Measurements from ENCODE around the gene TRAPPC6A. TPM values are rescaled to one million over a fixed set of nuclear protein-coding genes. Genes with fewer than 3 reads are reported as not detected.

Gene TRAPPC6A
- total RNA-seq = 10 to 100 TPM in 3 of 4 donors, not detected in 1; 15.7 to 51.2 (median 29.7) TPM

DNA sequence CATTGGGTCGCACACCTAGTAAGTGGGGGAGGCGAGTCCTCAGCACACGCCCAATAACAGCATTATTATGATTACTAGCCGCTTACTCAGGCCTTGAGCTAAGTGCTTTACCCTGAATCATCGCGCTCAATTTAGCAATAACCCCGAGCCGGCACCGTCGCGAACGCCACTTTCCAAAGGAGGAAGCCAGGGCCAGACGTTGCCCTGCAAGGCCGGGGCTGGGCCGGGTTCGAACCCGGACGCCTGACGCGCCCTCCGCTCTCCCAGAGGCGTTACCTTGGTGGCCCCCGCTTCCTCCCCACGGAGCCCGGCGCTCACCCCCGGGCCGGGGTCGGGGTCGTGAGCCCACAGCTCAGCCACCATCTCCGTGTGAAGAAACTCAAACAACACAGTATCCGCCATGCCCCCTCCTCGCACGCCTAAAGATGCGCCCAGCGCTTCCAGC is at the start of gene TRAPPC6A:
Gene TRAPPC6A (minus strand): TSS at position 421 of the 445 bp plus-strand sequence. CDS start 19 bp downstream, at position 402.
- intact Hi-C loops (cut with DNase I; ENCODE audit: low total_unique reads) (no loop called here), in situ Hi-C loops (cut with MboI; ENCODE audit: low pct_ligation_motif_present in 1 of 4, low pct_unique_long_range_greater_than_20kb in 1 of 4, low sequenced_read_pairs in 3 of 4) (no loop called here)
- TF ChIP-seq POLR2AphosphoS5 (IDR thresholded peaks at IDR 0.05) (peak; percentile 79 to 84 (median 81)), EP300 (IDR thresholded peaks at IDR 0.05; ENCODE audit: low read depth) (no peak), POLR2A (IDR thresholded peaks at IDR 0.05) (peak; percentile 54)
- TF ChIP-seq, protein P1, sequence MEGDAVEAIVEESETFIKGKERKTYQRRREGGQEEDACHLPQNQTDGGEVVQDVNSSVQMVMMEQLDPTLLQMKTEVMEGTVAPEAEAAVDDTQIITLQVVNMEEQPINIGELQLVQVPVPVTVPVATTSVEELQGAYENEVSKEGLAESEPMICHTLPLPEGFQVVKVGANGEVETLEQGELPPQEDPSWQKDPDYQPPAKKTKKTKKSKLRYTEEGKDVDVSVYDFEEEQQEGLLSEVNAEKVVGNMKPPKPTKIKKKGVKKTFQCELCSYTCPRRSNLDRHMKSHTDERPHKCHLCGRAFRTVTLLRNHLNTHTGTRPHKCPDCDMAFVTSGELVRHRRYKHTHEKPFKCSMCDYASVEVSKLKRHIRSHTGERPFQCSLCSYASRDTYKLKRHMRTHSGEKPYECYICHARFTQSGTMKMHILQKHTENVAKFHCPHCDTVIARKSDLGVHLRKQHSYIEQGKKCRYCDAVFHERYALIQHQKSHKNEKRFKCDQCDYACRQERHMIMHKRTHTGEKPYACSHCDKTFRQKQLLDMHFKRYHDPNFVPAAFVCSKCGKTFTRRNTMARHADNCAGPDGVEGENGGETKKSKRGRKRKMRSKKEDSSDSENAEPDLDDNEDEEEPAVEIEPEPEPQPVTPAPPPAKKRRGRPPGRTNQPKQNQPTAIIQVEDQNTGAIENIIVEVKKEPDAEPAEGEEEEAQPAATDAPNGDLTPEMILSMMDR (IDR thresholded peaks at IDR 0.05) = no peak

GRCh38 chr19:45224645-45225044 is 46.6 kb upstream of the TRAPPC6A start:
- TF ChIP-seq EP300 (IDR thresholded peaks at IDR 0.05; ENCODE audit: low read depth) (no peak), POLR2AphosphoS5 (IDR thresholded peaks at IDR 0.05) (no peak), POLR2A (IDR thresholded peaks at IDR 0.05) (no peak)
- TF ChIP-seq, protein P1 (IDR thresholded peaks at IDR 0.05) = no peak
- no peak for DNase-seq
- 70% methylated on average over 2 of the region's 11 CpGs; no CpG with 5 or more reads in 1 of the 2 donors for WGBS, 2 donors (ENCODE audit: low coverage in 1 of 2)
- in situ Hi-C loops (cut with MboI; ENCODE audit: low pct_ligation_motif_present in 1 of 4, low pct_unique_long_range_greater_than_20kb in 1 of 4, low sequenced_read_pairs in 3 of 4) (no loop called here), intact Hi-C loops (cut with DNase I; ENCODE audit: low total_unique reads) (no loop called here)
- Histone ChIP-seq H3K4me3 (no peak overlapping the region), H3K9me3 (no peaks in the 10 kb centered on the region), H3K36me3 (no peaks in the 10 kb centered on the region), H3K4me1 (no peaks in the 10 kb centered on the region), H3K27me3 (peaks cover 36% of the 10 kb centered on the region), H3K27ac (no peak overlapping the region)

More for the DNA sequence above, at the start of gene TRAPPC6A:
- Histone ChIP-seq H3K4me3 (peak within 1 kb of the TSS; percentile 78 to 91 (median 90)), H3K27me3 (no peaks in the 10 kb centered on the region), H3K27ac (peak within 1 kb of the TSS; percentile 91 to 98 (median 95)), H3K36me3 (no peaks in the 10 kb centered on the region), H3K9me3 (no peaks in the 10 kb centered on the region), H3K4me1 (peaks cover 11 to 34% (median 29%) of the 10 kb centered on the region in 4 donors)
- WGBS, 2 donors (ENCODE audit: low coverage in 1 of 2) = 0% methylated on average over 17 of the region's 36 CpGs; no CpG with 5 or more reads in 1 of the 2 donors
- DNase-seq = no peak

DNA sequence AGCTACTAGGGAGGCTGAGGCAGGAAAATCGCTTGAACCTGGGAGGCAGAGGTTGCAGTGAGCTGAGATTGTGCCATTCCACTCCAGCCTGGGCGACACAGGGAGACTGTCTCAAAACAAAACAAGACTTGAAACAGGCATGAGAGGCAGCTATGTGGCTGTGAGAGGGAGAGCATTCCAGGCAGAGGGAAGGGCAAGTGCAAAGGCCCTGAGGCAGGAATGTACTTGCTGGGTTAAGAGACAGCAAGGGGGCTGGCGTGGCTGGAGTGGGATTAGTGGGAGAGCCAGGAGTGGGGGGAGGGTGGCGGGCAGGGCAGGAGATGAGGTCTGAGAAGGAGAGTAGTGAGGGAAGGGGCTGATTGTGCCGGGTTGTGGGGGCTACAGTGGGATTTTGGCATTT is 45.8 kb upstream of the TRAPPC6A start:
- TF ChIP-seq POLR2A (IDR thresholded peaks at IDR 0.05) (no peak), POLR2AphosphoS5 (IDR thresholded peaks at IDR 0.05) (no peak)
- TF ChIP-seq, protein P1 (IDR thresholded peaks at IDR 0.05) = no peak
- no peak for DNase-seq
- Histone ChIP-seq H3K4me1 (no peaks in the 10 kb centered on the region), H3K4me3 (no peak overlapping the region), H3K36me3 (no peaks in the 10 kb centered on the region), H3K27me3 (peaks cover 44% of the 10 kb centered on the region), H3K9me3 (no peaks in the 10 kb centered on the region), H3K27ac (no peak overlapping the region)
- intact Hi-C loops (cut with DNase I; ENCODE audit: low total_unique reads) = no loop called here
- in situ Hi-C loops (cut with MboI; ENCODE audit: low pct_ligation_motif_present in 1 of 4, low pct_unique_long_range_greater_than_20kb in 1 of 4, low sequenced_read_pairs in 3 of 4) = no loop called here
- 89% methylated on average over 5 of the region's 5 CpGs; no CpG with 5 or more reads in 1 of the 2 donors for WGBS, 2 donors (ENCODE audit: low coverage in 1 of 2)

DNA sequence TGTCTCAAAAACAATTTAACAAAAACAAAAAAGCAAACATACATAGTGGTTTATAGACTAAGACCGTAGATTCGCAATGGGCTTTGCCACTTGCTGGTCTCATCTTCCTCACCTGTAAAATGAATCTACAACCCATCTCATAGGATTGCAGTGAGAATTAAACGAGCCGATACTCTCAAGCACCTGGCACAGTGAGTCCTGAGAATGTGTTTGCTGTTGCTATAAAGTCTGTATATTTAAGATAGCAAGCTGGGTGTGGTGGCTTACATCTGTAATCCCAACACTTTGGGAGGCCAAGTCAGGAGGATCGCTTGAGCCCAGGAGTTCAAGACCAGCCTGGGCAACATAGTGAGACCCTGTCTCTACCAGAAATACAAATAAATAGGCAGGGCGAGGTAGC is 44.7 kb upstream of the TRAPPC6A start:
- H3K27me3 ChIP-seq = peaks cover 48% of the 10 kb centered on the region
- no peak overlapping the region for H3K4me3 ChIP-seq
- H3K9me3 ChIP-seq = no peaks in the 10 kb centered on the region
- DNase-seq = no peak
- no peak overlapping the region for H3K27ac ChIP-seq
- WGBS, 2 donors (ENCODE audit: low coverage in 1 of 2) = 61 to 62% methylated on average over 3 to 6 of the region's 6 CpGs
- H3K36me3 ChIP-seq = no peaks in the 10 kb centered on the region
- no peaks in the 10 kb centered on the region for H3K4me1 ChIP-seq
- in situ Hi-C loops (cut with MboI; ENCODE audit: low pct_ligation_motif_present in 1 of 4, low pct_unique_long_range_greater_than_20kb in 1 of 4, low sequenced_read_pairs in 3 of 4) (no loop called here), intact Hi-C loops (cut with DNase I; ENCODE audit: low total_unique reads) (no loop called here)
- TF ChIP-seq POLR2A (IDR thresholded peaks at IDR 0.05) (no peak), POLR2AphosphoS5 (IDR thresholded peaks at IDR 0.05) (no peak), EP300 (IDR thresholded peaks at IDR 0.05; ENCODE audit: low read depth) (no peak)
- TF ChIP-seq, protein P1 (IDR thresholded peaks at IDR 0.05) = no peak

Data from transverse colon (tissue), 4 donors.